A673 (cell line): ENCODE results near the gene EIF2D. TPM values are rescaled to one million over a fixed set of nuclear protein-coding genes. Genes with fewer than 3 reads are reported as not detected.

ENCODE experiments used
- BruUV-seq: library from RNA; stranded (reverse); fragments of 400-500 nt; replicated peaks from 2 replicates; lab custom pipeline; 2021; lab: Mats Ljungman, UMichigan
- CTCF ChIA-PET: fragments of 300-600 bp; sonication (Branson Sonifier 250); formaldehyde crosslinking; loops from one replicate; lab custom pipeline; 2022; ENCODE audit warnings: antibody characterized with exemption; lab: Charles Lee
- POLR2A ChIA-PET: fragments of 300-600 bp; sonication (Branson Sonifier 250); formaldehyde crosslinking; loops from one replicate; lab custom pipeline; 2022; ENCODE audit warnings: antibody characterized with exemption; ENCODE audit not compliant: low non-redundant PET; lab: Charles Lee
- DNase-seq: peaks from one replicate; pipeline ENCODE4 v3.0.0-alpha.2; 2015; ENCODE audit warnings: low spot score
- H3K27ac ChIP-seq: fragments of 200-600 bp; sonication (generic); 2 replicates; pipeline ENCODE4 v1.5.1; 2016; ENCODE audit warnings: mixed run types, low read depth, mild to moderate bottlenecking, mixed read lengths, antibody characterized with exemption, low read length; ENCODE audit not compliant: poor library complexity, severe bottlenecking
- H3K27me3 ChIP-seq: fragments of 200-600 bp; sonication (generic); replicated peaks from 2 replicates; pipeline ENCODE4 v1.6.1; 2017; ENCODE audit warnings: mixed run types, low read depth, mild to moderate bottlenecking, mixed read lengths, antibody characterized with exemption, low read length; ENCODE audit not compliant: insufficient read depth, poor library complexity
- H3K36me3 ChIP-seq: fragments of 200-600 bp; sonication (generic); 2 replicates; pipeline ENCODE4 v1.6.1; 2016; ENCODE audit warnings: mixed run types, mild to moderate bottlenecking, mixed read lengths, antibody characterized with exemption, low read length; ENCODE audit not compliant: insufficient read depth, poor library complexity, severe bottlenecking
- H3K4me1 ChIP-seq: fragments of 200-600 bp; sonication (generic); 2 replicates; pipeline ENCODE4 v1.6.1; 2017; ENCODE audit warnings: mixed run types, mild to moderate bottlenecking, mixed read lengths, antibody characterized with exemption, low read length; ENCODE audit not compliant: insufficient read depth, poor library complexity, severe bottlenecking
- H3K4me3 ChIP-seq: fragments of 200-600 bp; sonication (generic); 2 replicates; pipeline ENCODE4 v1.5.1; 2016; ENCODE audit warnings: low read depth, mixed run types, mild to moderate bottlenecking, mixed read lengths, low read length; ENCODE audit not compliant: poor library complexity, severe bottlenecking
- H3K9me3 ChIP-seq: fragments of 200-600 bp; sonication (generic); 2 replicates; pipeline ENCODE4 v1.6.1; 2016; ENCODE audit warnings: mixed run types, low read depth, mild to moderate bottlenecking, mixed read lengths, antibody characterized with exemption, low read length; ENCODE audit not compliant: poor library complexity, severe bottlenecking
- EZH2 ChIP-seq: fragments of 200-600 bp; sonication (generic); IDR thresholded peaks from 2 replicates; pipeline ENCODE4 v1.6.1; 2017; ENCODE audit warnings: borderline replicate concordance, low read depth, mild to moderate bottlenecking, mixed read lengths, antibody characterized with exemption, low read length; ENCODE audit not compliant: poor library complexity, severe bottlenecking
- intact Hi-C: fragments of 100-400 bp; cut with micrococcal nuclease; formaldehyde crosslinking; loops from one replicate; pipeline ENCODE4 v1.10.0; 2022; ENCODE audit not compliant: unreplicated experiment
- total RNA-seq: library from RNA; stranded (reverse); gene quantifications from 2 replicates; pipeline ENCODE4 v1.2.3, GENCODE V29; 2021
- TF ChIP-seq, protein P1 (sequence below): fragments of 300-800, 200-600 bp; sonication (generic); conservative IDR thresholded peaks from 2 replicates; pipeline ENCODE4 v1.5.1; 2017; ENCODE audit warnings: low read depth, mild to moderate bottlenecking, antibody characterized with exemption, low read length, moderate library complexity, mixed read lengths

Gene EIF2D
- total RNA-seq, 1 experiment from 2014 or later = 32.6 TPM

DNA sequence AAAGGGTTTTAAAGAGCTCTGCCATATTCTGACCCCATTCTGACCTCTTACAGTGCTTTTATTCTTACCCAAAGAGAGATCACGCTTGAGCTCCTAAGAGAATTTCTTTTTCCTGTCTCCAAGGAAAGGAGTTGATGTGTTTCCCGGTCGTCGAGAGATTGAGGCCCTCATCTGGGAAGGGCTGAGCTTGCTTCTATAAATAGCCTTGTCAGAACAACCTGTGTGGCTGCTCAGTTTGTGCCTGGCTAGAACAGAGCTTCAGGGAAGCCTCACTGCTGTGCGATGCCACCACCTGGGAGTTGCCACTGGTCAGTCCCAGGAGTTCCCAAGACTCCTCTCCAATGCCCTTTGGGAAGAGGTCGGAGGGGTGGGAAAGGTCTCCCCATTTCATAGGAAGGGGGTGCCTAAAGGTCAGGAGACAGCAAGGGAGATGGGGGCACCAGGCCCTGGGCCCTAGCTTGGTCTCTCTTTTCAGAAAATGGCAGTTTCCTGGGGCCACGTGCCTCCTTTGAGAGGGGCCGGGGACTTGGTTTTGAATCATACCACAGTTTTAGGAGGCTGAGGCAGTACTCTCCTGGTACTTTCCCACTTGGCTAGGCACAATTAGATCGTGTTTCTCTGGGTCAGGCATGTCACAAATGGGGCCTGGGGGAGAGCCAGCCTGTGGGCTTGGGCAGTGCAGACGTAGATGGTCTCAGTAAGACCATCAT is 52.1 kb downstream of the EIF2D start:
- H3K9me3 ChIP-seq = no peaks in the 10 kb centered on the region
- H3K27me3 ChIP-seq = no peaks in the 10 kb centered on the region
- intact Hi-C loops = no loop called here
- CTCF ChIA-PET = no interaction called here
- TF ChIP-seq, protein P1, sequence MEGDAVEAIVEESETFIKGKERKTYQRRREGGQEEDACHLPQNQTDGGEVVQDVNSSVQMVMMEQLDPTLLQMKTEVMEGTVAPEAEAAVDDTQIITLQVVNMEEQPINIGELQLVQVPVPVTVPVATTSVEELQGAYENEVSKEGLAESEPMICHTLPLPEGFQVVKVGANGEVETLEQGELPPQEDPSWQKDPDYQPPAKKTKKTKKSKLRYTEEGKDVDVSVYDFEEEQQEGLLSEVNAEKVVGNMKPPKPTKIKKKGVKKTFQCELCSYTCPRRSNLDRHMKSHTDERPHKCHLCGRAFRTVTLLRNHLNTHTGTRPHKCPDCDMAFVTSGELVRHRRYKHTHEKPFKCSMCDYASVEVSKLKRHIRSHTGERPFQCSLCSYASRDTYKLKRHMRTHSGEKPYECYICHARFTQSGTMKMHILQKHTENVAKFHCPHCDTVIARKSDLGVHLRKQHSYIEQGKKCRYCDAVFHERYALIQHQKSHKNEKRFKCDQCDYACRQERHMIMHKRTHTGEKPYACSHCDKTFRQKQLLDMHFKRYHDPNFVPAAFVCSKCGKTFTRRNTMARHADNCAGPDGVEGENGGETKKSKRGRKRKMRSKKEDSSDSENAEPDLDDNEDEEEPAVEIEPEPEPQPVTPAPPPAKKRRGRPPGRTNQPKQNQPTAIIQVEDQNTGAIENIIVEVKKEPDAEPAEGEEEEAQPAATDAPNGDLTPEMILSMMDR = no peak
- TF ChIP-seq EZH2 = no peak
- H3K4me1 ChIP-seq = peaks cover 3% of the 10 kb centered on the region
- no peak overlapping the region for H3K4me3 ChIP-seq
- no peak for DNase-seq
- POLR2A ChIA-PET = no interaction called here
- BruUV-seq = no TSS peak
- no peak overlapping the region for H3K27ac ChIP-seq
- no peaks in the 10 kb centered on the region for H3K36me3 ChIP-seq

DNA sequence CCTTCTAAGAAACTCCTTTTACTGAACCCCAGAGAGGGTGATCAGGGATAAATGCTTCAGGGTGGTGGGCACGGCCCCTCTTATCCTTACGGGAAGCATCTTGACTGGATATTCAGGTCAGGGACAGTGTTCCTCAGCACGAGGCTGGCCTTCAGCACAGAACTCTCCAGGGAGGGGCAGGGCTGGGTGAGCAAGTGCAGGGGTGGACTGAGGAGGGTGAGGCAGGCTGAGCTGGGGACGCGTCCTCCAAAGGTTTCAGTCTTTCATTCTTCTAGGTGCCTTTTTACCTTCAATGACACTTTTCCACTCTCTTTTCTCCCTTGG is 52.6 kb downstream of the EIF2D start:
- Histone ChIP-seq H3K27ac (no peak overlapping the region), H3K36me3 (no peaks in the 10 kb centered on the region), H3K27me3 (no peaks in the 10 kb centered on the region), H3K4me1 (peaks cover 3% of the 10 kb centered on the region), H3K9me3 (no peaks in the 10 kb centered on the region), H3K4me3 (no peak overlapping the region)
- POLR2A ChIA-PET = no interaction called here
- DNase-seq = no peak
- no TSS peak for BruUV-seq
- CTCF ChIA-PET = no interaction called here
- TF ChIP-seq, protein P1 = no peak
- no peak for TF ChIP-seq EZH2
- intact Hi-C loops = no loop called here

DNA sequence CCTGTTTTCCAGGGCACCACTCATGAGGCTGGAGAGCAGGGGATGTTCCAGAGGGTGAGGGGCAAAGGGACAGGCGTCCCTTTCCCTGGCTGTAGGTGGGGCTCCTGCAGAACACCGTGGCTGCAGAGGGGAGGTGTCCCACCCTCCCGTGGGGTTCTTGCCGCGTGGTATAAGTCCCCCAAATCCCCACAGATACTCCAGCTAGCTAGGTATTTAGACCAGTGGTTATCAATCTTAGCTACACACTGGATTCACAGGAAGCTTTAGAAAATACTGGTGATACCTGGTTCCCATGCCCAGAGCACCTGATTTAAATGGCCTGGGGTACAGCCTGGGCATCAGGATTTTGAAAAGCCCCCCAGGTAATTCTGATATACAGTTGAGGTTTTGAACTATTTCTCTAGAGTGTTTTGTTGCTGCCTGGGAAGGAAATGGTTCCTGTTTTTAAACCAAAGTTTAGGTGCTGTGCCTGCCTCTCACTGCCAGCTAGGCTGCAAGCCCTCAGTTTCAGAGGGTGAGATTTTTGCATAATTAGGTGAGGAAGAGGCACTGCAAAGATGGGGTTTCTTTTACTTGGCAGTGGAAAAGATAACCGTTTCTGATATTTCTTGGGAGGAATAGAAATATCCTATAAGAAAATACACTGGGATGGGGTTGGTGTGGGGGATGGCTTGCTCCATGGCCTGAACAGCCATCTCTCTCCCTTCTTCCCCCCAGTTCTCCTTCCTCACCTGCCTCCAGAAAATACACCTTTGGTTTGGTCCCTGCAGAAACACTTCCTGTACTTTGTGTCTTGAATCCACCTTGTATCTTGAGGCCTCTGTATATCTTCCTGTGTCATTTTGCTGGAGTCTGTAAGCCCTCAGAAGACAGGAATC is 53.2 kb downstream of the EIF2D start:
- Histone ChIP-seq H3K9me3 (no peaks in the 10 kb centered on the region), H3K27ac (no peak overlapping the region), H3K27me3 (no peaks in the 10 kb centered on the region), H3K4me3 (no peak overlapping the region), H3K4me1 (peaks cover 3% of the 10 kb centered on the region), H3K36me3 (no peaks in the 10 kb centered on the region)
- CTCF ChIA-PET = no interaction called here
- no TSS peak for BruUV-seq
- intact Hi-C loops = no loop called here
- no peak for DNase-seq
- POLR2A ChIA-PET = no interaction called here
- no peak for TF ChIP-seq EZH2
- TF ChIP-seq, protein P1 = no peak
